Inferior parietal cortex (tissue), 1 donor: ENCODE data around the gene ASIC3.
A peak's percentile ranks its signal among the peaks of the same experiment; 100 is the strongest.

ENCODE experiments used
- DNase-seq: peaks from one replicate; pipeline ENCODE4 v3.0.0-alpha.2; 2016; ENCODE audit errors: extremely low spot score

The ASIC3 gene

GRCh38 chr7:151056666-151057505 is 8.6 kb downstream of the ASIC3 start:
- no peak for DNase-seq

- DNase-seq = no peak
These were observed 9.2 kb downstream of the ASIC3 start, which contains the start of gene CDK5 for GRCh38 chr7:151057506-151057988. Gene CDK5, minus strand, starts transcription at chr7:151057897. Its CDS starts 49 bp downstream, at chr7:151057848.

GRCh38 chr7:151057989-151058780 is 9.9 kb downstream of the ASIC3 start:
- DNase-seq = peak; percentile 99

GRCh38 chr7:151058781-151059366 is 10.5 kb downstream of the ASIC3 start:
- peak; percentile 56 for DNase-seq

GRCh38 chr7:151059367-151060112 is 11.2 kb downstream of the ASIC3 start, which contains the start of gene SLC4A2:
Gene SLC4A2, plus strand, starts transcription at chr7:151059589. Its CDS starts 2,399 bp downstream, at chr7:151061988.
- DNase-seq = peak; percentile 75

GRCh38 chr7:151060113-151060415 is 11.7 kb downstream of the ASIC3 start:
- DNase-seq = no peak

GRCh38 chr7:151060416-151061212 is 12.3 kb downstream of the ASIC3 start:
- DNase-seq = no peak

GRCh38 chr7:151061213-151062110 is 13.1 kb downstream of the ASIC3 start:
- no peak for DNase-seq

- DNase-seq = no peak
These were observed 13.7 kb downstream of the ASIC3 start for GRCh38 chr7:151062111-151062398.

GRCh38 chr7:151062399-151063211 is 14.3 kb downstream of the ASIC3 start:
- no peak for DNase-seq

GRCh38 chr7:151063212-151063561 is 14.9 kb downstream of the ASIC3 start:
- no peak for DNase-seq

- DNase-seq = no peak
These were observed 16.1 kb downstream of the ASIC3 start for GRCh38 chr7:151064454-151064853.

GRCh38 chr7:151064993-151065392 is 16.7 kb downstream of the ASIC3 start:
- no peak for DNase-seq

- DNase-seq = no peak
These were observed 17.2 kb downstream of the ASIC3 start for GRCh38 chr7:151065516-151065915.

- DNase-seq = no peak
These were observed 18.1 kb downstream of the ASIC3 start for GRCh38 chr7:151066273-151066974.

GRCh38 chr7:151068069-151068773 is 19.9 kb downstream of the ASIC3 start:
- no peak for DNase-seq

GRCh38 chr7:151069841-151070573 is 21.7 kb downstream of the ASIC3 start:
- no peak for DNase-seq
